ENCODE measurements around the gene SSR3. TPM values are rescaled to one million over a fixed set of nuclear protein-coding genes. Genes with fewer than 3 reads are reported as not detected.

SSR3 gene
- polyA plus RNA-seq, 6 donors from 2014 or later: 63.8 to 99.0 (median 89.3) TPM

GRCh38 chr3:156491192-156491591 is 63.7 kb downstream of the SSR3 start:
- Mint-ChIP-seq H3K27me3 (peaks cover 9 to 16% (median 9%) of the 10 kb centered on the region in 3 donors), H3K4me1 (no peaks in the 10 kb centered on the region), H3K36me3 (no peaks in the 10 kb centered on the region), H3K27ac (no peak overlapping the region), H3K9me3 (peaks cover 0 to 5% (median 3%) of the 10 kb centered on the region in 7 donors), H3K4me3 (no peak overlapping the region)
- DNase-seq: no peak
- no peak for ATAC-seq (ENCODE audit: low read depth in 2 of 2)

Other genes starting within 250 kb of the SSR3 start
- 10 to 100 TPM in 5 of 6 donors, 1 to 10 TPM in 1; 9.9 to 19.5 (median 16.0) TPM for gene TIPARP, start 119.5 kb upstream of the SSR3 start, polyA plus RNA-seq (ENCODE audit: low read depth in 6 of 6)